IMR-90 (cell line): ENCODE data around the gene MARCO. TPM values are rescaled to one million over a fixed set of nuclear protein-coding genes. Genes with fewer than 3 reads are reported as not detected.

Experiments
- ATAC-seq: fragments of 200-7000 bp; cut with Tn5 transposase; 2 replicates; pipeline ENCODE4 v1.9.1; 2020; ENCODE audit warnings: low read depth, mild to moderate bottlenecking, moderate library complexity
- BruUV-seq: library from RNA; stranded (reverse); fragments of 400-500 nt; replicated peaks from 2 replicates; lab custom pipeline; 2021; lab: Mats Ljungman, UMichigan
- CTCF ChIA-PET: fragments of 300-600 bp; formaldehyde crosslinking; extraction: SDS; loops from one replicate; lab custom pipeline; 2021; ENCODE audit warnings: antibody characterized with exemption; lab: Yijun Ruan, JAX
- POLR2A ChIA-PET: fragments of 300-600 bp; sonication (Branson Sonifier 250); formaldehyde crosslinking; loops from one replicate; lab custom pipeline; 2022; ENCODE audit warnings: antibody characterized with exemption; ENCODE audit not compliant: unreplicated experiment; lab: Charles Lee
- DNase-seq: peaks from one replicate; pipeline ENCODE4 v3.0.0; 2013
- H2AFZ ChIP-seq: replicated peaks from 2 replicates; pipeline ENCODE3; 2013; ENCODE audit warnings: low read length, mild to moderate bottlenecking; ENCODE audit not compliant: poor library complexity
- H2AK5ac ChIP-seq: 2 replicates; pipeline ENCODE4 v1.6.1; 2013; ENCODE audit warnings: low read depth, low read length, inconsistent platforms
- H2AK9ac ChIP-seq: replicated peaks from 2 replicates; pipeline ENCODE3; 2013; ENCODE audit warnings: mild to moderate bottlenecking, low read depth, low read length, moderate library complexity; ENCODE audit not compliant: poor library complexity
- H2BK120ac ChIP-seq: 2 replicates; pipeline ENCODE4 v1.6.1; 2013; ENCODE audit warnings: low read depth, low read length, inconsistent platforms
- H2BK15ac ChIP-seq: 3 replicates; pipeline ENCODE4 v1.6.1; 2013; ENCODE audit warnings: low read depth, low read length, inconsistent platforms
- H2BK20ac ChIP-seq: 2 replicates; pipeline ENCODE4 v1.6.1; 2013; ENCODE audit warnings: low read depth, mild to moderate bottlenecking, inconsistent platforms, low read length, moderate library complexity
- H2BK5ac ChIP-seq: 2 replicates; pipeline ENCODE4 v1.6.1; 2013; ENCODE audit warnings: mild to moderate bottlenecking, low read depth, low read length, inconsistent platforms; ENCODE audit not compliant: poor library complexity, severe bottlenecking
- H3K14ac ChIP-seq: replicated peaks from 2 replicates; pipeline ENCODE4 v1.6.1; 2013; ENCODE audit warnings: low read depth, low read length, inconsistent platforms
- H3K18ac ChIP-seq: 2 replicates; pipeline ENCODE4 v1.6.1; 2013; ENCODE audit warnings: low read depth, low read length, control low read depth
- H3K23ac ChIP-seq: 2 replicates; pipeline ENCODE4 v1.6.1; 2013; ENCODE audit warnings: low read depth, low read length, inconsistent platforms
- H3K27ac ChIP-seq: 2 replicates; pipeline ENCODE4 v1.5.1; 2013; ENCODE audit warnings: mild to moderate bottlenecking, control low read depth, low read length; ENCODE audit not compliant: insufficient read depth
- H3K27me3 ChIP-seq: 2 replicates; pipeline ENCODE4 v1.6.1; 2013; ENCODE audit warnings: low read length; ENCODE audit not compliant: control insufficient read depth, insufficient read depth
- H3K36me3 ChIP-seq: 2 replicates; pipeline ENCODE4 v1.6.1; 2013; ENCODE audit warnings: low read length, mixed read lengths; ENCODE audit not compliant: control insufficient read depth, insufficient read depth
- H3K4ac ChIP-seq: 2 replicates; pipeline ENCODE4 v1.6.1; 2013; ENCODE audit warnings: low read depth, low read length, inconsistent platforms
- H3K4me1 ChIP-seq: 2 replicates; pipeline ENCODE4 v1.6.1; 2013; ENCODE audit warnings: low read length, mixed read lengths; ENCODE audit not compliant: control insufficient read depth, insufficient read depth
- H3K4me2 ChIP-seq: 2 replicates; pipeline ENCODE4 v1.6.1; 2013; ENCODE audit warnings: low read depth, mild to moderate bottlenecking, control low read depth, low read length, moderate library complexity
- H3K4me3 ChIP-seq: 2 replicates; pipeline ENCODE4 v1.5.1; 2013; ENCODE audit warnings: low read depth, mild to moderate bottlenecking, control low read depth, low read length, moderate library complexity; ENCODE audit not compliant: insufficient read depth
- H3K56ac ChIP-seq: 2 replicates; pipeline ENCODE4 v1.6.1; 2013; ENCODE audit warnings: low read length, inconsistent platforms; ENCODE audit not compliant: insufficient read depth; ENCODE audit errors: extremely low read depth
- H3K79me1 ChIP-seq, 2 experiments: 2 replicates each; pipeline ENCODE4 v1.6.1; 2013; ENCODE audit warnings: low read length in 2 of 2, inconsistent platforms in 1 of 2, low read depth in 1 of 2
- H3K9ac ChIP-seq: 2 replicates; pipeline ENCODE4 v1.6.1; 2013; ENCODE audit warnings: low read depth, low read length, control low read depth
- H3K9me1 ChIP-seq: 2 replicates; pipeline ENCODE4 v1.6.1; 2013; ENCODE audit warnings: low read length, inconsistent platforms; ENCODE audit not compliant: insufficient read depth
- H3K9me3 ChIP-seq: 2 replicates; pipeline ENCODE4 v1.6.1; 2013; ENCODE audit warnings: low read length; ENCODE audit not compliant: control insufficient read depth, insufficient read depth
- H4K20me1 ChIP-seq: 2 replicates; pipeline ENCODE4 v1.6.1; 2013; ENCODE audit warnings: low read length, inconsistent platforms; ENCODE audit not compliant: insufficient read depth
- H4K5ac ChIP-seq: 2 replicates; pipeline ENCODE4 v1.6.1; 2013; ENCODE audit warnings: mild to moderate bottlenecking, low read depth, low read length, control low read depth
- H4K8ac ChIP-seq, 2 experiments: 2 replicates each; pipeline ENCODE4 v1.6.1; 2013; ENCODE audit warnings: low read depth in 2 of 2, low read length in 2 of 2, control low read depth in 1 of 2, inconsistent platforms in 1 of 2
- H4K91ac ChIP-seq: 2 replicates; pipeline ENCODE4 v1.6.1; 2013; ENCODE audit warnings: low read depth, low read length, inconsistent platforms; ENCODE audit not compliant: insufficient read depth
- CEBPB ChIP-seq: IDR thresholded peaks from 2 replicates; pipeline ENCODE4 v1.6.1; 2012; ENCODE audit warnings: low read depth, low read length, improper control_type of control experiment
- ELK1 ChIP-seq: fragments of 150-350 bp; IDR thresholded peaks from 2 replicates; pipeline ENCODE4 v1.6.1; 2016; ENCODE audit warnings: low read depth, mild to moderate bottlenecking, low read length, moderate library complexity, borderline replicate concordance
- MAFK ChIP-seq: IDR thresholded peaks from 2 replicates; pipeline ENCODE4 v1.6.1; 2012; ENCODE audit warnings: low read depth, low read length, improper control_type of control experiment
- MXI1 ChIP-seq: IDR thresholded peaks from 2 replicates; pipeline ENCODE4 v1.6.1; 2012; ENCODE audit warnings: low read depth, mild to moderate bottlenecking, low read length, moderate library complexity, borderline replicate concordance
- NFE2L2 ChIP-seq: fragments of 150-350 bp; IDR thresholded peaks from 2 replicates; pipeline ENCODE4 v1.6.1; 2016; ENCODE audit warnings: low read depth, mild to moderate bottlenecking, low read length
- POLR2A ChIP-seq: IDR thresholded peaks from 2 replicates; pipeline ENCODE4 v1.6.1; 2012; ENCODE audit warnings: mild to moderate bottlenecking, low read depth, low read length
- RCOR1 ChIP-seq: IDR thresholded peaks from 2 replicates; pipeline ENCODE4 v1.6.1; 2012; ENCODE audit warnings: mild to moderate bottlenecking, low read length, improper control_type of control experiment; ENCODE audit not compliant: insufficient replicate concordance
- RFX5 ChIP-seq: IDR thresholded peaks from 2 replicates; pipeline ENCODE4 v1.8.0; 2012; ENCODE audit warnings: low read depth, mild to moderate bottlenecking, low read length, moderate library complexity
- SMC3 ChIP-seq: fragments of 150-350 bp; IDR thresholded peaks from 2 replicates; pipeline ENCODE4 v1.6.1; 2016; ENCODE audit warnings: low read depth, mild to moderate bottlenecking, antibody characterized with exemption, low read length, moderate library complexity
- WGBS, 2 experiments: methylation state at CpG; one replicate each; pipeline versions ENCODE4 v1.1.5 to v1.1.7; 2013; ENCODE audit warnings: missing lambda C conversion rate in 2 of 2; ENCODE audit not compliant: insufficient read length in 1 of 2; ENCODE audit errors: extremely low coverage in 2 of 2; 5-methylcytosine and 5-hydroxymethylcytosine counted together
- dilution Hi-C: fragments of 300-500 bp; cut with HindIII; formaldehyde crosslinking; loops from one replicate; pipeline ENCODE4 v1.14.3; 2018; ENCODE audit warnings: low sequenced_read_pairs; ENCODE audit not compliant: unreplicated experiment
- in situ Hi-C: fragments of 300-500 bp; cut with MboI; formaldehyde crosslinking; loops from 3 replicates; pipeline ENCODE4 v1.14.3; 2019; ENCODE audit warnings: low sequenced_read_pairs, inconsistent platforms, mixed read lengths
- intact Hi-C: fragments of 100-400 bp; cut with micrococcal nuclease; formaldehyde crosslinking; loops from 2 replicates; pipeline ENCODE4 v1.10.0; 2022
- polyA plus RNA-seq, 3 experiments: library from polyadenylated mRNA; depleted of rRNA; stranded (reverse); fragments of >200 nt; gene quantifications; 2 replicates each; pipeline ENCODE4 v1.2.3, GENCODE V29; 2012; ENCODE audit warnings: low replicate concordance in 1 of 3
- total RNA-seq: library from RNA; depleted of rRNA; stranded (reverse); fragments of >200 nt; gene quantifications from 2 replicates; pipeline ENCODE4 v1.2.3, GENCODE V29; 2012

MARCO gene
- total and polyA plus RNA-seq, 2 of the 4 experiments (the other 2 are of a cell fraction): not detected

GRCh38 chr2:118968042-118968441 is 26.0 kb downstream of the MARCO start:
- Histone ChIP-seq H4K20me1 (no peaks in the 10 kb centered on the region), H3K36me3 (no peaks in the 10 kb centered on the region), H3K4me1 (no peaks in the 10 kb centered on the region), H2BK15ac (no peak overlapping the region), H2AK9ac (no peak overlapping the region), H3K4me3 (no peak overlapping the region), H3K56ac (no peak overlapping the region), H3K9ac (no peak overlapping the region), H3K4me2 (no peak overlapping the region), H3K27me3 (no peaks in the 10 kb centered on the region), H2AK5ac (no peak overlapping the region), H3K4ac (no peak overlapping the region), H3K14ac (no peak overlapping the region), H3K18ac (no peak overlapping the region), H4K5ac (no peak overlapping the region), H2BK20ac (no peak overlapping the region), H2BK120ac (no peak overlapping the region), H3K27ac (no peak overlapping the region), H4K8ac (no peak overlapping the region), H2BK5ac (no peak overlapping the region), H3K9me1 (no peaks in the 10 kb centered on the region), H3K9me3 (no peaks in the 10 kb centered on the region), H3K79me1 (no peaks in the 10 kb centered on the region), H3K23ac (no peak overlapping the region), H2AFZ (no peak overlapping the region), H4K91ac (no peak overlapping the region)
- dilution Hi-C loops (no loop called here), in situ Hi-C loops (no loop called here), intact Hi-C loops (no loop called here)
- ATAC-seq (no peak), DNase-seq (no peak)
- ChIA-PET CTCF (no interaction called here), POLR2A (no interaction called here)
- no CpG with 5 or more reads among the region's 3 CpGs for WGBS, 2 experiments
- TF ChIP-seq RFX5 (no peak), MAFK (no peak), MXI1 (no peak), NFE2L2 (no peak), POLR2A (no peak), CEBPB (no peak), ELK1 (no peak), RCOR1 (no peak), SMC3 (no peak)
- no TSS peak for BruUV-seq
